Right ventricle myocardium superior (tissue), 1 donor: ENCODE data around the gene ADGRG4. TPM values are rescaled to one million over a fixed set of nuclear protein-coding genes. Genes with fewer than 3 reads are reported as not detected.

Source experiments
- ATAC-seq: fragments of 200-7000 bp; cut with Tn5 transposase; one replicate; pipeline ENCODE4 v1.9.1; 2020; ENCODE audit warnings: mild to moderate bottlenecking; ENCODE audit not compliant: poor library complexity
- DNase-seq: peaks from one replicate; pipeline ENCODE4 v3.0.0-alpha.2; 2020
- intact Hi-C: fragments of 100-400 bp; cut with DNase I; formaldehyde crosslinking; loops from one replicate; pipeline ENCODE4 v1.11.2; 2022
- total RNA-seq: library from RNA; stranded (reverse); fragmentation: NEBNext Ultra II Directional; extraction: Animal tissue kit (Norgen Biotek cat#: 25700); gene quantifications from one replicate; pipeline ENCODE4 v1.2.1, GENCODE V29; 2021
- donor health status: DM: no; HTN: yes; CAD: no; lungs with severe emphysema.

The ADGRG4 gene
- total RNA-seq, 1 donor from 2014 or later = not detected

- DNase-seq (no peak), ATAC-seq (no peak)
- intact Hi-C loops = no loop called here
Measured at GRCh38 chrX:136447968-136448367, 147.2 kb downstream of the ADGRG4 start.

GRCh38 chrX:136450050-136450830 is 149.5 kb downstream of the ADGRG4 start:
- DNase-seq (no peak), ATAC-seq (no peak)
- intact Hi-C loops = no loop called here

GRCh38 chrX:136452614-136453013 is 151.9 kb downstream of the ADGRG4 start:
- DNase-seq (no peak), ATAC-seq (no peak)
- intact Hi-C loops = no loop called here

- intact Hi-C loops = no loop called here
- no peak for DNase-seq
- no peak for ATAC-seq
Measured at GRCh38 chrX:136453114-136453513, 152.4 kb downstream of the ADGRG4 start.

- DNase-seq (no peak), ATAC-seq (no peak)
- intact Hi-C loops = no loop called here
Measured at GRCh38 chrX:136453771-136454170, 153.0 kb downstream of the ADGRG4 start.

GRCh38 chrX:136456133-136456532 is 155.4 kb downstream of the ADGRG4 start:
- DNase-seq (no peak), ATAC-seq (no peak)
- intact Hi-C loops = no loop called here

GRCh38 chrX:136457303-136457917 is 156.6 kb downstream of the ADGRG4 start:
- DNase-seq = no peak
- intact Hi-C loops = no loop called here
- peak; percentile 45 for ATAC-seq

- ATAC-seq = no peak
- no peak for DNase-seq
- intact Hi-C loops = no loop called here
Measured at GRCh38 chrX:136464589-136464988, 163.8 kb downstream of the ADGRG4 start.

Other genes with a start within 250 kb of the ADGRG4 start
- gene FHL1, start 153.4 kb upstream of the ADGRG4 start, total RNA-seq = 808 TPM
- 11.4 TPM for gene MAP7D3, start 49.6 kb upstream of the ADGRG4 start, total RNA-seq
- not detected for gene BRS3, start 187.0 kb downstream of the ADGRG4 start, total RNA-seq
- 54.7 TPM for gene HTATSF1, start 196.6 kb downstream of the ADGRG4 start, total RNA-seq
- not detected for gene VGLL1, start 231.3 kb downstream of the ADGRG4 start, total RNA-seq